ENCODE results near the gene TMC8.

DNA sequence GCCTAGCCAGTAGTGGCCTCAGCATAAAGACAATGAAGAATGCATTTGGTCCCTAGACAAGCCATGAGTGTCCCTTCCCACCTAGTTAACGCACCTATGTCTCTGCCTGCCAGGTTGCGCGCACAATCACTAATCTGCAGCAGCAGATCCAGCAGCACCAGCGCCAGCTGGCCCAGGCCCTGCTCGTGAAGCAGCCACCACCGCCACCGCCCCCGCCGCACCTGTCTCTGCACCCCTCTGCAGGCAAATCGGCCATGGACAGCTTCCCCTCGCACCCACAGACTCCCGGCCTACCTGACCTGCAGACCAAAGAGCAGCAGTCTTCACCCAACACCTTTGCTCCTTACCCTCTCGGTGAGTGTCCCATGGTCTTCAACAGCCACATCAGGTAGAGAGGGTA, 43.8 kb upstream of the TMC8 start:
- TF ChIP-seq, protein P1, sequence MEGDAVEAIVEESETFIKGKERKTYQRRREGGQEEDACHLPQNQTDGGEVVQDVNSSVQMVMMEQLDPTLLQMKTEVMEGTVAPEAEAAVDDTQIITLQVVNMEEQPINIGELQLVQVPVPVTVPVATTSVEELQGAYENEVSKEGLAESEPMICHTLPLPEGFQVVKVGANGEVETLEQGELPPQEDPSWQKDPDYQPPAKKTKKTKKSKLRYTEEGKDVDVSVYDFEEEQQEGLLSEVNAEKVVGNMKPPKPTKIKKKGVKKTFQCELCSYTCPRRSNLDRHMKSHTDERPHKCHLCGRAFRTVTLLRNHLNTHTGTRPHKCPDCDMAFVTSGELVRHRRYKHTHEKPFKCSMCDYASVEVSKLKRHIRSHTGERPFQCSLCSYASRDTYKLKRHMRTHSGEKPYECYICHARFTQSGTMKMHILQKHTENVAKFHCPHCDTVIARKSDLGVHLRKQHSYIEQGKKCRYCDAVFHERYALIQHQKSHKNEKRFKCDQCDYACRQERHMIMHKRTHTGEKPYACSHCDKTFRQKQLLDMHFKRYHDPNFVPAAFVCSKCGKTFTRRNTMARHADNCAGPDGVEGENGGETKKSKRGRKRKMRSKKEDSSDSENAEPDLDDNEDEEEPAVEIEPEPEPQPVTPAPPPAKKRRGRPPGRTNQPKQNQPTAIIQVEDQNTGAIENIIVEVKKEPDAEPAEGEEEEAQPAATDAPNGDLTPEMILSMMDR (conservative IDR thresholded peaks at IDR 0.05): no peak
- no peak for TF ChIP-seq ZFX (IDR thresholded peaks at IDR 0.05)
